Astrocyte of the spinal cord (primary cell): ENCODE results near the gene INPP4B.

Source experiments
- DNase-seq: peaks from one replicate; pipeline ENCODE4 v3.0.0; 2011; ENCODE audit warnings: low read depth, low spot score
- H3K4me3 ChIP-seq: 2 replicates; pipeline ENCODE4 v1.5.1; 2011; ENCODE audit warnings: low read depth, mild to moderate bottlenecking, low read length, moderate library complexity
- CTCF ChIP-seq: IDR thresholded peaks from 2 replicates; pipeline ENCODE4 v1.5.1; 2012; ENCODE audit warnings: low read depth, mild to moderate bottlenecking, low read length, inconsistent platforms
- in situ Hi-C: cut with HindIII; loops from 2 replicates; pipeline ENCODE4 v1.10.0; 2017; ENCODE audit warnings: low sequenced_read_pairs

The INPP4B gene

GRCh38 chr4:142556570-142557238 lies 289.4 kb downstream of the INPP4B start:
- in situ Hi-C loops: no loop called here
- no peak for DNase-seq
- no peak for TF ChIP-seq CTCF
- H3K4me3 ChIP-seq: no peak overlapping the region

GRCh38 chr4:142556048-142556447 lies 290.1 kb downstream of the INPP4B start:
- in situ Hi-C loops: no loop called here
- no peak overlapping the region for H3K4me3 ChIP-seq
- DNase-seq: no peak
- no peak for TF ChIP-seq CTCF

GRCh38 chr4:142554412-142554811 lies 291.7 kb downstream of the INPP4B start:
- no peak for TF ChIP-seq CTCF
- in situ Hi-C loops: no loop called here

GRCh38 chr4:142551517-142552305 lies 294.4 kb downstream of the INPP4B start:
- in situ Hi-C loops: no loop called here
- DNase-seq: peak; percentile 34
- TF ChIP-seq CTCF: no peak
- no peak overlapping the region for H3K4me3 ChIP-seq

More at GRCh38 chr4:142554412-142554811, 291.7 kb downstream of the INPP4B start:
- DNase-seq: no peak
- H3K4me3 ChIP-seq: no peak overlapping the region

- H3K4me3 ChIP-seq: no peak overlapping the region
- in situ Hi-C loops: no loop called here
- TF ChIP-seq CTCF: no peak
- DNase-seq: peak; percentile 29
Observed at GRCh38 chr4:142550965-142551364, 295.1 kb downstream of the INPP4B start.

- peak; percentile 86 for DNase-seq
- in situ Hi-C loops: no loop called here
- no peak overlapping the region for H3K4me3 ChIP-seq
- TF ChIP-seq CTCF: no peak
Observed at GRCh38 chr4:142549726-142550463, 296.2 kb downstream of the INPP4B start.
